Stomach (tissue), 4 donors: ENCODE data around the gene USP12.

ENCODE experiments used
- CTCF ChIP-seq, 7 experiments: fragments of 450-650 bp in 4 of 7; fragments of 200-600 bp in 3 of 7; sonication (generic) in 3 of 7; IDR thresholded peaks; one replicate each; pipeline ENCODE4 v1.5.1; 2016 to 2019; ENCODE audit warnings: antibody characterized with exemption in 7 of 7, control low read depth in 2 of 7, mild to moderate bottlenecking in 1 of 7
- EP300 ChIP-seq: sonication (generic); formaldehyde crosslinking; IDR thresholded peaks from one replicate; pipeline ENCODE4 v1.6.1; 2017; ENCODE audit warnings: antibody characterized with exemption
- POLR2A ChIP-seq, 4 donors: fragments of 450-650 bp; IDR thresholded peaks; one replicate each; pipeline ENCODE4 v1.6.1; 2016; ENCODE audit warnings: antibody characterized with exemption in 4 of 4, control low read depth in 2 of 4, mild to moderate bottlenecking in 1 of 4, moderate library complexity in 1 of 4

- TF ChIP-seq POLR2A (IDR thresholded peaks at IDR 0.05), result no peak
- no peak for TF ChIP-seq EP300
- no peak for TF ChIP-seq CTCF (IDR thresholded peaks at IDR 0.05)
Observed at GRCh38 chr13:27135023-27135422, 36.6 kb downstream of the USP12 start.
